ENCODE results near the gene MSH5. TPM values are rescaled to one million over a fixed set of nuclear protein-coding genes. Genes with fewer than 3 reads are reported as not detected.

The MSH5 gene
- total and polyA plus RNA-seq, 9 of the 15 experiments (the other 6 are each of a cell fraction or from before 2014, with no cell fraction given): 12.5 to 104 (median 46.6) TPM

DNA sequence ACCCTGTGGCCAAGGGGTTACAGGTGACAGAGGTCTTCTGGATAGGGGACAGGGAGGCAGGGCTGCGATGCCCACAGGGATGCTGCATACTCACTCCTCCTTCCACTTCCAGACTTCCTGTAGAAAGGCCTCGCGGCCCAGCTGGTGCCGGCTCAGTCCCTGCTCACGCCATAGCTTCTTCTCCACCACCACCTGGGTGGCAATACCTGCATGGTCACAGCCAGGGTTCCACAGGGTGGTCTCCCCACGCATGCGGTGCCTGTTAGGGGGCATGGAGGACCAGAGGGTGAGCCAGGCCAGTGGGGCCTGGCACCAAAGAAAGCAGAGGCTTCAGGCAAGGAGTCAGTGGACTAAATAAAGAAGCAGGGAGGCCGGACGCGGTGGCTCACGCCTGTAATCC, 45.7 kb downstream of the MSH5 start:
- Histone ChIP-seq H3K4me1 (replicated peaks in 1 of 2; ENCODE audit: control insufficient read depth in 2 of 2, insufficient read depth in 2 of 2, low read length in 2 of 2) (peaks cover 0 to 22% of the 10 kb centered on the region in 2 experiments; a peak in 1 of 5 replicates), H3K9me3 (replicated peaks; ENCODE audit: control insufficient read depth, insufficient read depth, low read depth, low read length) (no peaks in the 10 kb centered on the region), H3K9ac (ENCODE audit: insufficient read depth in 1 of 2, low read depth in 2 of 2, low read length in 2 of 2) (peak overlapping the region in 1 of 2 experiments; percentile 70; a peak in 2 of 4 replicates), H3K9me1 (ENCODE audit: control insufficient read depth, insufficient read depth, low read length) (no peaks in the 10 kb centered on the region), H2AFZ (ENCODE audit: low read depth, low read length) (no peak overlapping the region), H3K36me3 (ENCODE audit: control insufficient read depth, insufficient read depth, low read length) (peaks cover 93% of the 10 kb centered on the region), H3K27me3 (ENCODE audit: control insufficient read depth in 2 of 2, insufficient read depth in 2 of 2, low read length in 2 of 2) (no peaks in the 10 kb centered on the region), H4K20me1 (replicated peaks; ENCODE audit: control insufficient read depth, insufficient read depth, low read length) (no peaks in the 10 kb centered on the region), H3K79me2 (ENCODE audit: control insufficient read depth, insufficient read depth, low read length) (peaks cover 7% of the 10 kb centered on the region), H3K27ac (ENCODE audit: extremely low read depth, low read depth, low read length) (no peak overlapping the region; the same call in 2 of the 3 replicates), H3K4me2 (ENCODE audit: insufficient read depth, low read length) (no peak overlapping the region), H3K4me3 (no peak overlapping the region)
- ATAC-seq (no peak), FAIRE-seq (no peak), DNase-seq (ENCODE audit: extremely low read depth in 1 of 4, low spot score in 3 of 4) (no peak)
- intact Hi-C loops (cut with micrococcal nuclease) (no loop called here), in situ Hi-C loops (cut with MboI) (no loop called here)
- POLR2A ChIA-PET: interaction anchor here (0.6 to 2.4 kb wide), 12 partner anchors 10 to 191 kb away, joined by 3 to 10 read pairs (median 4); partner anchors contain the start of genes BAG6, HSPA1B and LSM2
- no TSS peak for BruUV-seq (replicated peaks)
- WGBS (ENCODE audit: insufficient coverage, low coverage, missing lambda C conversion rate): 95% methylated on average over 11 of the region's 11 CpGs
- CTCF ChIA-PET (ENCODE audit: low intra/inter-chr PET ratio): no interaction called here
- TF ChIP-seq, protein P1, sequence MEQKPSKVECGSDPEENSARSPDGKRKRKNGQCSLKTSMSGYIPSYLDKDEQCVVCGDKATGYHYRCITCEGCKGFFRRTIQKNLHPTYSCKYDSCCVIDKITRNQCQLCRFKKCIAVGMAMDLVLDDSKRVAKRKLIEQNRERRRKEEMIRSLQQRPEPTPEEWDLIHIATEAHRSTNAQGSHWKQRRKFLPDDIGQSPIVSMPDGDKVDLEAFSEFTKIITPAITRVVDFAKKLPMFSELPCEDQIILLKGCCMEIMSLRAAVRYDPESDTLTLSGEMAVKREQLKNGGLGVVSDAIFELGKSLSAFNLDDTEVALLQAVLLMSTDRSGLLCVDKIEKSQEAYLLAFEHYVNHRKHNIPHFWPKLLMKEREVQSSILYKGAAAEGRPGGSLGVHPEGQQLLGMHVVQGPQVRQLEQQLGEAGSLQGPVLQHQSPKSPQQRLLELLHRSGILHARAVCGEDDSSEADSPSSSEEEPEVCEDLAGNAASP (IDR thresholded peaks at IDR 0.05): no peak
- TF ChIP-seq KDM2B (CRISPR knock-in tag; IDR thresholded peaks at IDR 0.05) (no peak), TEAD4 (IDR thresholded peaks at IDR 0.05; ENCODE audit: low read length) (no peak), TEAD4 (CRISPR knock-in tag; IDR thresholded peaks at IDR 0.05; ENCODE audit: borderline replicate concordance) (0 out of 2 replicates have a peak, but pooled peaks have one; percentile 5), PHTF2 (CRISPR knock-in tag; IDR thresholded peaks at IDR 0.05) (no peak), NFYB (IDR thresholded peaks at IDR 0.05; ENCODE audit: extremely low read depth, insufficient read length) (no peak), ZNF12 (CRISPR knock-in tag; IDR thresholded peaks at IDR 0.05) (0 out of 2 replicates have a peak, but pooled peaks have one; percentile 25), RBFOX2 (IDR thresholded peaks at IDR 0.05; ENCODE audit: low read depth, low read length) (peak; percentile 62), SRSF1 (IDR thresholded peaks at IDR 0.05; ENCODE audit: low read depth, low read length) (no peak)
- TF ChIP-seq, protein P2, sequence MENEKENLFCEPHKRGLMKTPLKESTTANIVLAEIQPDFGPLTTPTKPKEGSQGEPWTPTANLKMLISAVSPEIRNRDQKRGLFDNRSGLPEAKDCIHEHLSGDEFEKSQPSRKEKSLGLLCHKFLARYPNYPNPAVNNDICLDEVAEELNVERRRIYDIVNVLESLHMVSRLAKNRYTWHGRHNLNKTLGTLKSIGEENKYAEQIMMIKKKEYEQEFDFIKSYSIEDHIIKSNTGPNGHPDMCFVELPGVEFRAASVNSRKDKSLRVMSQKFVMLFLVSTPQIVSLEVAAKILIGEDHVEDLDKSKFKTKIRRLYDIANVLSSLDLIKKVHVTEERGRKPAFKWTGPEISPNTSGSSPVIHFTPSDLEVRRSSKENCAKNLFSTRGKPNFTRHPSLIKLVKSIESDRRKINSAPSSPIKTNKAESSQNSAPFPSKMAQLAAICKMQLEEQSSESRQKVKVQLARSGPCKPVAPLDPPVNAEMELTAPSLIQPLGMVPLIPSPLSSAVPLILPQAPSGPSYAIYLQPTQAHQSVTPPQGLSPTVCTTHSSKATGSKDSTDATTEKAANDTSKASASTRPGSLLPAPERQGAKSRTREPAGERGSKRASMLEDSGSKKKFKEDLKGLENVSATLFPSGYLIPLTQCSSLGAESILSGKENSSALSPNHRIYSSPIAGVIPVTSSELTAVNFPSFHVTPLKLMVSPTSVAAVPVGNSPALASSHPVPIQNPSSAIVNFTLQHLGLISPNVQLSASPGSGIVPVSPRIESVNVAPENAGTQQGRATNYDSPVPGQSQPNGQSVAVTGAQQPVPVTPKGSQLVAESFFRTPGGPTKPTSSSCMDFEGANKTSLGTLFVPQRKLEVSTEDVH (IDR thresholded peaks at IDR 0.05; ENCODE audit: low read depth, partially characterized antibody): no peak
- TF ChIP-seq, protein P3, sequence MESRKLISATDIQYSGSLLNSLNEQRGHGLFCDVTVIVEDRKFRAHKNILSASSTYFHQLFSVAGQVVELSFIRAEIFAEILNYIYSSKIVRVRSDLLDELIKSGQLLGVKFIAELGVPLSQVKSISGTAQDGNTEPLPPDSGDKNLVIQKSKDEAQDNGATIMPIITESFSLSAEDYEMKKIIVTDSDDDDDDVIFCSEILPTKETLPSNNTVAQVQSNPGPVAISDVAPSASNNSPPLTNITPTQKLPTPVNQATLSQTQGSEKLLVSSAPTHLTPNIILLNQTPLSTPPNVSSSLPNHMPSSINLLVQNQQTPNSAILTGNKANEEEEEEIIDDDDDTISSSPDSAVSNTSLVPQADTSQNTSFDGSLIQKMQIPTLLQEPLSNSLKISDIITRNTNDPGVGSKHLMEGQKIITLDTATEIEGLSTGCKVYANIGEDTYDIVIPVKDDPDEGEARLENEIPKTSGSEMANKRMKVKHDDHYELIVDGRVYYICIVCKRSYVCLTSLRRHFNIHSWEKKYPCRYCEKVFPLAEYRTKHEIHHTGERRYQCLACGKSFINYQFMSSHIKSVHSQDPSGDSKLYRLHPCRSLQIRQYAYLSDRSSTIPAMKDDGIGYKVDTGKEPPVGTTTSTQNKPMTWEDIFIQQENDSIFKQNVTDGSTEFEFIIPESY (CRISPR knock-in tag; IDR thresholded peaks at IDR 0.05): no peak
- TF ChIP-seq, protein P4, sequence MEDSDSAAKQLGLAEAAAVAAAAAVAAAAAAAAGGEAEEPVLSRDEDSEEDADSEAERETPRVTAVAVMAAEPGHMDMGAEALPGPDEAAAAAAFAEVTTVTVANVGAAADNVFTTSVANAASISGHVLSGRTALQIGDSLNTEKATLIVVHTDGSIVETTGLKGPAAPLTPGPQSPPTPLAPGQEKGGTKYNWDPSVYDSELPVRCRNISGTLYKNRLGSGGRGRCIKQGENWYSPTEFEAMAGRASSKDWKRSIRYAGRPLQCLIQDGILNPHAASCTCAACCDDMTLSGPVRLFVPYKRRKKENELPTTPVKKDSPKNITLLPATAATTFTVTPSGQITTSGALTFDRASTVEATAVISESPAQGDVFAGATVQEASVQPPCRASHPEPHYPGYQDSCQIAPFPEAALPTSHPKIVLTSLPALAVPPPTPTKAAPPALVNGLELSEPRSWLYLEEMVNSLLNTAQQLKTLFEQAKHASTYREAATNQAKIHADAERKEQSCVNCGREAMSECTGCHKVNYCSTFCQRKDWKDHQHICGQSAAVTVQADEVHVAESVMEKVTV (CRISPR knock-in tag; IDR thresholded peaks at IDR 0.05): no peak
- TF ChIP-seq, protein P5, sequence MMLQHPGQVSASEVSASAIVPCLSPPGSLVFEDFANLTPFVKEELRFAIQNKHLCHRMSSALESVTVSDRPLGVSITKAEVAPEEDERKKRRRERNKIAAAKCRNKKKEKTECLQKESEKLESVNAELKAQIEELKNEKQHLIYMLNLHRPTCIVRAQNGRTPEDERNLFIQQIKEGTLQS (IDR thresholded peaks at IDR 0.05): no peak
- TF ChIP-seq, protein P5 (CRISPR knock-in tag; conservative IDR thresholded peaks at IDR 0.05): no peak
